ENCODE results near the gene PCED1A.

GRCh38 chr20:2869381-2869780, 28.9 kb upstream of the PCED1A start:
- TF ChIP-seq, protein P1, sequence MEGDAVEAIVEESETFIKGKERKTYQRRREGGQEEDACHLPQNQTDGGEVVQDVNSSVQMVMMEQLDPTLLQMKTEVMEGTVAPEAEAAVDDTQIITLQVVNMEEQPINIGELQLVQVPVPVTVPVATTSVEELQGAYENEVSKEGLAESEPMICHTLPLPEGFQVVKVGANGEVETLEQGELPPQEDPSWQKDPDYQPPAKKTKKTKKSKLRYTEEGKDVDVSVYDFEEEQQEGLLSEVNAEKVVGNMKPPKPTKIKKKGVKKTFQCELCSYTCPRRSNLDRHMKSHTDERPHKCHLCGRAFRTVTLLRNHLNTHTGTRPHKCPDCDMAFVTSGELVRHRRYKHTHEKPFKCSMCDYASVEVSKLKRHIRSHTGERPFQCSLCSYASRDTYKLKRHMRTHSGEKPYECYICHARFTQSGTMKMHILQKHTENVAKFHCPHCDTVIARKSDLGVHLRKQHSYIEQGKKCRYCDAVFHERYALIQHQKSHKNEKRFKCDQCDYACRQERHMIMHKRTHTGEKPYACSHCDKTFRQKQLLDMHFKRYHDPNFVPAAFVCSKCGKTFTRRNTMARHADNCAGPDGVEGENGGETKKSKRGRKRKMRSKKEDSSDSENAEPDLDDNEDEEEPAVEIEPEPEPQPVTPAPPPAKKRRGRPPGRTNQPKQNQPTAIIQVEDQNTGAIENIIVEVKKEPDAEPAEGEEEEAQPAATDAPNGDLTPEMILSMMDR (IDR thresholded peaks at IDR 0.05; ENCODE audit: extremely low read depth in 1 of 2, insufficient read depth in 1 of 2, low read depth in 1 of 2, low read length in 2 of 2), result no peak
- no peak for TF ChIP-seq FOS (IDR thresholded peaks at IDR 0.05; ENCODE audit: borderline replicate concordance, insufficient read depth, low read length)
- no peak for TF ChIP-seq MAX (IDR thresholded peaks at IDR 0.05; ENCODE audit: insufficient read depth, insufficient read length)
- TF ChIP-seq JUN (IDR thresholded peaks at IDR 0.05; ENCODE audit: borderline replicate concordance, insufficient read depth, insufficient read length, low read depth), result no peak
- TF ChIP-seq POLR2A (IDR thresholded peaks at IDR 0.05; ENCODE audit: low read depth, low read length), result no peak

Measured in endothelial cell of umbilical vein (primary cell).